H1 (cell line): ENCODE data around the gene SHLD1. TPM values are rescaled to one million over a fixed set of nuclear protein-coding genes. Genes with fewer than 3 reads are reported as not detected.

Experiments
- CTCF ChIA-PET: fragments of 300-600 bp; sonication (Branson Sonifier 250); formaldehyde crosslinking; loops from one replicate; lab custom pipeline; 2021; ENCODE audit not compliant: partially characterized antibody; lab: Charles Lee
- POLR2A ChIA-PET: fragments of 300-600 bp; sonication (Branson Sonifier 250); formaldehyde crosslinking; loops from one replicate; lab custom pipeline; 2021; ENCODE audit warnings: inconsistent platforms; ENCODE audit not compliant: partially characterized antibody; lab: Charles Lee
- DNase-seq, 2 experiments: peaks; one replicate each; pipeline versions ENCODE4 v3.0.0 to v3.0.0-alpha.2; 2010 to 2022; ENCODE audit warnings: low spot score in 2 of 2, low read depth in 1 of 2, mixed read lengths in 1 of 2
- FAIRE-seq: peaks from 2 replicates; lab custom pipeline; 2011; peaks lifted over from hg19 to GRCh38; lab: Jason Lieb, UNC
- H2AFZ ChIP-seq: 2 replicates; pipeline ENCODE4 v1.8.1; 2012; ENCODE audit warnings: low read length, inconsistent platforms
- H2AK5ac ChIP-seq: 2 replicates; pipeline ENCODE4 v1.6.1; 2013; ENCODE audit warnings: low read depth, low read length
- H2BK120ac ChIP-seq: replicated peaks from 2 replicates; pipeline ENCODE3; 2013; ENCODE audit warnings: low read depth, low read length, inconsistent platforms
- H2BK12ac ChIP-seq: 2 replicates; pipeline ENCODE4 v1.6.1; 2013; ENCODE audit warnings: low read depth, low read length
- H2BK15ac ChIP-seq: 2 replicates; pipeline ENCODE4 v1.6.1; 2013; ENCODE audit warnings: low read length
- H2BK20ac ChIP-seq: 2 replicates; pipeline ENCODE4 v1.6.1; 2013; ENCODE audit warnings: low read length
- H2BK5ac ChIP-seq: 2 replicates; pipeline ENCODE4 v1.6.1; 2013; ENCODE audit warnings: low read depth, low read length
- H3K14ac ChIP-seq: 2 replicates; pipeline ENCODE4 v1.6.1; 2013; ENCODE audit warnings: inconsistent platforms; ENCODE audit not compliant: insufficient read length
- H3K18ac ChIP-seq: 2 replicates; pipeline ENCODE4 v1.6.1; 2013; ENCODE audit warnings: low read length; ENCODE audit errors: extremely low read depth
- H3K23ac ChIP-seq: 2 replicates; pipeline ENCODE4 v1.6.1; 2013; ENCODE audit warnings: inconsistent platforms; ENCODE audit not compliant: insufficient read length
- H3K23me2 ChIP-seq: 2 replicates; pipeline ENCODE4 v1.6.1; 2013; ENCODE audit warnings: low read depth, low read length
- H3K27ac ChIP-seq: 2 replicates; pipeline ENCODE4 v1.6.1; 2011; ENCODE audit warnings: low read depth, low read length, inconsistent platforms
- H3K27me3 ChIP-seq, 4 experiments: replicated peaks in 1 of 4; 1 replicate in 1 of 4; 2 replicates in 3 of 4; pipeline versions ENCODE4 v1.6.1 to v1.8.1; 2011 to 2013; ENCODE audit warnings: low read length in 3 of 4, mild to moderate bottlenecking in 3 of 4, inconsistent platforms in 2 of 4, mixed read lengths in 2 of 4, moderate library complexity in 1 of 4; ENCODE audit not compliant: control insufficient read depth in 3 of 4, insufficient read depth in 3 of 4; ENCODE audit errors: extremely low read depth in 1 of 4
- H3K36me3 ChIP-seq, 4 experiments: 2 replicates each; pipeline versions ENCODE4 v1.6.1 to v1.8.1; 2011 to 2013; ENCODE audit warnings: mild to moderate bottlenecking in 4 of 4, low read length in 3 of 4, moderate library complexity in 2 of 4, control low read depth in 1 of 4, inconsistent platforms in 1 of 4; ENCODE audit not compliant: insufficient read depth in 4 of 4, control insufficient read depth in 2 of 4
- H3K4ac ChIP-seq: replicated peaks from 2 replicates; pipeline ENCODE3; 2013; ENCODE audit warnings: low read length, low read depth, mixed read lengths, inconsistent platforms; ENCODE audit not compliant: insufficient read length
- H3K4me1 ChIP-seq, 4 experiments: replicated peaks in 1 of 4; 1 replicate in 1 of 4; 2 replicates in 3 of 4; pipeline versions ENCODE4 v1.6.1 to v1.8.1; 2011 to 2013; ENCODE audit warnings: low read length in 3 of 4, inconsistent platforms in 2 of 4, mixed read lengths in 1 of 4; ENCODE audit not compliant: insufficient read depth in 4 of 4, control insufficient read depth in 3 of 4
- H3K4me2 ChIP-seq, 2 experiments: 2 replicates each; pipeline versions ENCODE4 v1.6.1 to v1.8.1; 2011 to 2013; ENCODE audit warnings: low read depth in 2 of 2, low read length in 2 of 2, control low read depth in 1 of 2, inconsistent platforms in 1 of 2, mild to moderate bottlenecking in 1 of 2; ENCODE audit not compliant: insufficient read depth in 1 of 2
- H3K4me3 ChIP-seq, 4 experiments: fragments of 200-600, 300-600 bp in 1 of 4; sonication (generic), shearing (Covaris generic), sonication (Bioruptor Twin) in 1 of 4; 2 replicates each; pipeline versions ENCODE4 v1.5.1 to v1.8.1; 2011 to 2016; ENCODE audit warnings: low read length in 4 of 4, low read depth in 3 of 4, control low read depth in 2 of 4, inconsistent platforms in 2 of 4, mild to moderate bottlenecking in 2 of 4, mixed read lengths in 1 of 4, moderate library complexity in 1 of 4; ENCODE audit not compliant: insufficient read depth in 2 of 4; ENCODE audit errors: extremely low read depth in 1 of 4
- H3K56ac ChIP-seq: replicated peaks from 2 replicates; pipeline ENCODE3; 2013; ENCODE audit warnings: low read depth, mild to moderate bottlenecking, mixed read lengths, low read length, inconsistent platforms; ENCODE audit not compliant: insufficient read length
- H3K79me1 ChIP-seq: 2 replicates; pipeline ENCODE4 v1.6.1; 2013; ENCODE audit warnings: low read depth, low read length, control low read depth
- H3K79me2 ChIP-seq, 2 experiments: 2 replicates each; pipeline versions ENCODE4 v1.6.1 to v1.8.1; 2012 to 2013; ENCODE audit warnings: low read length in 2 of 2, mild to moderate bottlenecking in 2 of 2, inconsistent platforms in 1 of 2; ENCODE audit not compliant: insufficient read depth in 2 of 2, control insufficient read depth in 1 of 2
- H3K9ac ChIP-seq, 4 experiments: replicated peaks in 1 of 4; 1 replicate in 1 of 4; 2 replicates in 3 of 4; pipeline versions ENCODE4 v1.6.1 to v1.8.1; 2011 to 2013; ENCODE audit warnings: low read depth in 3 of 4, low read length in 3 of 4, control low read depth in 2 of 4, mild to moderate bottlenecking in 2 of 4, moderate library complexity in 2 of 4, inconsistent platforms in 1 of 4; ENCODE audit errors: extremely low read depth in 1 of 4
- H3K9me3 ChIP-seq, 2 experiments: 2 replicates each; pipeline versions ENCODE4 v1.6.1 to v1.8.1; 2012 to 2013; ENCODE audit warnings: mild to moderate bottlenecking in 2 of 2, moderate library complexity in 2 of 2, control low read depth in 1 of 2, inconsistent platforms in 1 of 2, low read depth in 1 of 2, low read length in 1 of 2, mixed read lengths in 1 of 2; ENCODE audit not compliant: insufficient read depth in 2 of 2
- H4K20me1 ChIP-seq, 2 experiments: replicated peaks in 1 of 2; 2 replicates each; pipeline versions ENCODE3 to v1.8.1; 2011 to 2013; ENCODE audit warnings: inconsistent platforms in 2 of 2, low read length in 2 of 2, mild to moderate bottlenecking in 1 of 2; ENCODE audit not compliant: insufficient read depth in 2 of 2, control insufficient read depth in 1 of 2
- H4K5ac ChIP-seq: 2 replicates; pipeline ENCODE4 v1.6.1; 2013; ENCODE audit warnings: low read length, low read depth, mixed read lengths, inconsistent platforms; ENCODE audit not compliant: insufficient read length
- H4K8ac ChIP-seq: 2 replicates; pipeline ENCODE4 v1.8.0; 2013; ENCODE audit warnings: mild to moderate bottlenecking, moderate library complexity, low read length, inconsistent platforms; ENCODE audit not compliant: insufficient read depth; ENCODE audit errors: extremely low read depth
- H4K91ac ChIP-seq: replicated peaks from 2 replicates; pipeline ENCODE3; 2013; ENCODE audit warnings: low read length, mixed read lengths, inconsistent platforms; ENCODE audit not compliant: insufficient read length
- CREB1 ChIP-seq: IDR thresholded peaks from 2 replicates; pipeline ENCODE4 v1.6.1; 2012; ENCODE audit warnings: inconsistent platforms
- FOSL1 ChIP-seq: IDR thresholded peaks from 2 replicates; pipeline ENCODE4 v1.6.1; 2011; ENCODE audit warnings: mild to moderate bottlenecking, low read depth, low read length, moderate library complexity; ENCODE audit not compliant: insufficient read depth
- HDAC2 ChIP-seq, 2 experiments: fragments of 300-600 bp in 1 of 2; sonication (generic) in 1 of 2; IDR thresholded peaks; 2 replicates each; pipeline ENCODE4 v1.6.1; 2011 to 2012; ENCODE audit warnings: low read depth in 2 of 2, low read length in 2 of 2, mild to moderate bottlenecking in 2 of 2, moderate library complexity in 2 of 2, borderline replicate concordance in 1 of 2, inconsistent platforms in 1 of 2
- TEAD4 ChIP-seq: IDR thresholded peaks from 2 replicates; pipeline ENCODE4 v1.6.1; 2012; ENCODE audit warnings: low read depth, low read length, inconsistent platforms, mixed read lengths
- WGBS, 2 experiments: shearing (Covaris generic) in 1 of 2; methylation state at CpG; one replicate each; pipeline versions ENCODE4 v1.1.6 to v1.1.7; 2013 to 2015; ENCODE audit warnings: low lambda C conversion rate in 2 of 2, mixed read lengths in 2 of 2, inconsistent platforms in 1 of 2, low coverage in 1 of 2, missing lambda C conversion rate in 1 of 2; ENCODE audit not compliant: insufficient replicate concordance in 2 of 2, insufficient coverage in 1 of 2, insufficient read length in 1 of 2; ENCODE audit errors: extremely low coverage in 1 of 2, missing lambda C conversion rate in 1 of 2; 5-methylcytosine and 5-hydroxymethylcytosine counted together
- polyA plus RNA-seq, 7 experiments: library from polyadenylated mRNA; depleted of rRNA in 3 of 7; stranded (reverse) in 5 of 7; unstranded in 2 of 7; fragments of >200 nt in 5 of 7; fragments of 200-250 nt in 2 of 7; gene quantifications; 1 replicate in 5 of 7; 2 replicates in 1 of 7; 4 replicates in 1 of 7; pipeline versions ENCODE4 v1.2.1 to v1.2.3, GENCODE V29; 2011 to 2013; ENCODE audit warnings: missing spikeins in 2 of 7, mixed read lengths in 2 of 7
- total RNA-seq: library from RNA; stranded (reverse); fragmentation: NEBNext Ultra II Directional; extraction: Animal tissue kit (Norgen Biotek cat#: 25700); gene quantifications from 2 replicates; pipeline ENCODE4 v1.2.1, GENCODE V29; 2021

The SHLD1 gene
- total and polyA plus RNA-seq, 2 of the 8 experiments (the other 6 are each of a cell fraction or from before 2014, with no cell fraction given), result 4.2 to 6.5 TPM

GRCh38 chr20:5737619-5737953 lies 12.6 kb upstream of the SHLD1 start:
- Histone ChIP-seq H3K14ac (no peak overlapping the region), H2BK120ac (no peak overlapping the region), H4K20me1 (no peaks in the 10 kb centered on the region), H2BK20ac (no peak overlapping the region), H3K56ac (no peak overlapping the region), H3K18ac (no peak overlapping the region), H4K91ac (no peak overlapping the region)
- FAIRE-seq, result no peak
- TF ChIP-seq FOSL1 (no peak), CREB1 (no peak), HDAC2 (IDR thresholded peaks at IDR 0.05; ENCODE audit: borderline replicate concordance in 1 of 2, low read depth in 2 of 2, low read length in 2 of 2) (no peak), TEAD4 (no peak)
- TF ChIP-seq, all 59 proteins: peak for 0
- H4K8ac ChIP-seq, result no peak overlapping the region
- no peaks in the 10 kb centered on the region for H3K79me1 ChIP-seq
- H3K27me3 ChIP-seq, result no peaks in the 10 kb centered on the region
- H3K9me3 ChIP-seq, result no peaks in the 10 kb centered on the region
- H2AK5ac ChIP-seq, result no peak overlapping the region
- H2BK12ac ChIP-seq, result no peak overlapping the region
- no peak overlapping the region for H3K4me2 ChIP-seq
- no peaks in the 10 kb centered on the region for H3K23me2 ChIP-seq
- H3K27ac ChIP-seq, result no peak overlapping the region
- no peak overlapping the region for H2AFZ ChIP-seq
- ChIA-PET CTCF (interaction anchor here (2.1 kb wide), 1 partner anchor 12 kb away, joined by 4 read pairs; no protein-coding TSS in a partner anchor), POLR2A (no interaction called here)
- no peak overlapping the region for H3K4me3 ChIP-seq
- no peak overlapping the region for H3K9ac ChIP-seq
- no peaks in the 10 kb centered on the region for H3K4me1 ChIP-seq
- DNase-seq, result no peak
- no peaks in the 10 kb centered on the region for H3K79me2 ChIP-seq
- H3K36me3 ChIP-seq, result no peaks in the 10 kb centered on the region
- no peak overlapping the region for H3K4ac ChIP-seq
- H2BK5ac ChIP-seq, result no peak overlapping the region
- H4K5ac ChIP-seq, result no peak overlapping the region
- no peak overlapping the region for H2BK15ac ChIP-seq
- H3K23ac ChIP-seq, result no peak overlapping the region
- WGBS, 2 experiments, result 88% methylated on average over 3 of the region's 3 CpGs; no CpG with 5 or more reads in 1 of the 2 experiments
